ENCODE results near the gene TMEM116.
"Not testable (repeated sequence)": the region's sequence is repeated elsewhere in the genome, so short reads cannot be mapped to it uniquely, and the experiment has no call there.

TMEM116 gene

DNA sequence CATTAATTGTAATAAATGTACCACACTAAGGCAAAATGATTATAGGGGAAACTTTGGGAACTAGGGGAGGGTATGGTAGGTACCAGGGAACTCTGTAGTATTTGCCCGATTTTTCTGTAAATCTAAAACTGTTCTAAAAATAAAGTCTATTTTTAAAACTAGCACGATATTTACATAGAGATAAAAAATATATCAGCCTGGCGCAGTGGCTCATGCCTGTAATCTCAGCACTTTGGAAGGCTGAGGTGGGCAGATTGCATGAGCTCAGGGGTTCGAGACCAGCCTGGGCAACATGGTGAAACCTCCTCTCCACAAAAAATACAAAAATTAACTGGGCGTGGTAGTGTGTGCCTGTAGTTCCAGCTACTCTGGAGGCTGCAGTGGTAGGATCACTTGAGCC, 32.4 kb downstream of the TMEM116 start:
- no peak for DNase-seq (ENCODE audit: low read depth in 1 of 2, low spot score in 1 of 2)

DNA sequence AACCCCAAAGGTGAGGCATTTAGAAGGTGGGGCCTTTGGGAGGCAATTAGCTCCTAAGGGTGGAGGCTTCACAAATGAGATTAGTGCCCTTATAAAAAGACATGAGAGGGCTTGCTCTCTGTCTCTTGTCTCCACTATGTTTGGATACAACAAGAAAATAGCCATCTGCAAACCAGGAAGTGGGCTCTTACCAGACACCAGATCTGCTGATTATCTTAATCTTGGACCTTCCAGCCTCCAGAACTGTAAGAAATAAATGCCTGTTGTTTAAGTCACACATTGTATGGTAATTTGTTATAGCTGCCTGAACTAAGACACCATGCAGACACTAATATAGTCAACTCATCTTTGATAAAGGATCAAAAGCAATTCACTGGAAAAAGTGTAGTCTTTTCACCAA, 34.4 kb downstream of the TMEM116 start:
- no peak for DNase-seq (ENCODE audit: low read depth in 1 of 2, low spot score in 1 of 2)

DNA sequence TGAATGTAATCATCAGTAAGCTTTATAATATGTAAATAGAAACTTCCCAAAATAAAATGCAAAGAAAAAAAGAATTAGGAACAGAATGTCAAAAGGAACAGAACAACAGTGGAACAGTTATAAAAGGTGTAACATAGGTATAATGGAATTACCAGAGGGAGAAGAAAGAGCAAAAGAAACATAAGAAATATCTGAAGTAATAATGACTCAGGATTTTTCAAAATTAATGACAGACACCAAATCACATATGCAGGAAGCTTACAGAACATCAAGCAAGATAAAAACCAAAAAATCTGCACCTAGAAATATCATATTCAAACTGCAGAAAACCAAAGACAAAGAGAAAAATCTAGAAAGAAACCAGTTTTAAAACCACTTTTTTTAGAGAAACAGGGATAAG, 36.1 kb downstream of the TMEM116 start:
- DNase-seq (ENCODE audit: low read depth in 1 of 2, low spot score in 1 of 2): no peak

DNA sequence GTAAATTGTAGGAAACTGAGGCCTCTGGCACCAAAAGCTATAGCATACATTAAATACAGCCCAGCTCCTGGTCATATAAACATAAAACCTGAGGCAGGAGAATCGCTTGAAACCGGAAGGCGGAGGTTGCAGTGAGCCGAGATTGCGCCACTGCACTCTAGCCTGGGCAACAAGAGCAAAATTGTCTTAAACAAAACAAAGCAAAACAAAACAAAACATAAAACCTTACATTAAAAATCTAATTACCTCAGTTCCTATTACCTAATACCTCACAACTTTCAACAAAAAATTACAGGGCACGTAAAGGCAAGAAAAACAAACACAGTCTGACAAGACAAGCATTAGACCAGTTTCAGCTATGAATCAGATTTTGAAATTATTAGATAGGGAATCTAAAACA, 36.7 kb downstream of the TMEM116 start:
- DNase-seq (ENCODE audit: low read depth in 1 of 2, low spot score in 1 of 2): no peak

DNA sequence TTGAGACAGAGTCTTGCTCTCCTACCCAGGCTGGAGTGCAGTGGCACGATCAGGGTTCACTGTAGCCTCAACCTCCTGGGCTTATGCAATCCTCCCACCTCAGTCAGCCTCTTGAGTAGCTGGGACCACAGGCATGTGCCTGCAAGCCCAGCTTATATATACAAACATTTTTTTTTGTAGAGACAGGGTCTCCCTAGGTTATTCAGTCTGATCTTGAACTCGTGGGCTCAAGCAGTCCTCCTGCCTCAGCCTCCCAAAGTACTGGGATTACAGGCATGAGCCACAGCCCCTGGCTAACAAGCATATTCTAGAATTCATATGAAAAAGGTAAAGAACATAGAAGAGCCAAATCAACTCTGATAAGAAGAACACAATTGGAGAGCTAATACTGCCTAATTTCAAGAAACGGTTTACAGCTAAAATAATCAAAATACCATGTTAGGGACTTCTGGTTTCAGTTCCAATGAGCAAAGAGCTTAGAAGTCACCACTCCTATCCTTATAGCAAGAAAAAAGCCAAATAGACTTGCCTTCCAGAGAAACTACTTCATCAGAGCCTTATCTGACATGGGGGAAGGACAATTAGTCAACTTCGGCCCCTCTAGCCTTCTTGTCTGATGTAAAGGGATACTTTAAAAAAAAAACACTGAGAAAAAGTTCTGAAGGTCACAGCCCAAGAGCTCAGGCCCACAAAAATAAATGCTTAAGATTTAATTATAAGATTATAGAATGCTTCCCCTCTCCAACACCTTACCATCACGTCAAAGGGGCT, 37.6 kb downstream of the TMEM116 start:
- no peak for DNase-seq (ENCODE audit: low read depth in 1 of 2, low spot score in 1 of 2)

DNA sequence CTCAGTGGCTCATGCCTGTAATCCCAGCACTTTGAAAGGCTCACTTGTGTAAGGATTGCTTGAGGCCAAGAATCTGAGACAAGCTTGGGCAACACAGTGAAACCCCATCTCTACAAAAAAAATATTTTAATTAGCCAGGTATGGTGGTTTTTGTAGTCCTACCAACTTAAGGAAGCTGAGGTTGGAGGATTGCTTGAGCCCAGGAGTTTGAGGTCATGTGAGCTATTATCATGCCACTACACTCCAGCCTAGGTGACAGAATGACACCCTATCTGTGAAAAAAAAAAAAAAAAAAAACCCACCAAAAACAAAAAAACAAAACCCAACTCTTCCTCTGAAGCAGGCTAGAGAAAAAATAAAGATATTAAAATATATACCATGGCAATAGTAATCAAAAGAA, 41.2 kb downstream of the TMEM116 start:
- no peak for DNase-seq (ENCODE audit: low read depth in 1 of 2, low spot score in 1 of 2)

DNA sequence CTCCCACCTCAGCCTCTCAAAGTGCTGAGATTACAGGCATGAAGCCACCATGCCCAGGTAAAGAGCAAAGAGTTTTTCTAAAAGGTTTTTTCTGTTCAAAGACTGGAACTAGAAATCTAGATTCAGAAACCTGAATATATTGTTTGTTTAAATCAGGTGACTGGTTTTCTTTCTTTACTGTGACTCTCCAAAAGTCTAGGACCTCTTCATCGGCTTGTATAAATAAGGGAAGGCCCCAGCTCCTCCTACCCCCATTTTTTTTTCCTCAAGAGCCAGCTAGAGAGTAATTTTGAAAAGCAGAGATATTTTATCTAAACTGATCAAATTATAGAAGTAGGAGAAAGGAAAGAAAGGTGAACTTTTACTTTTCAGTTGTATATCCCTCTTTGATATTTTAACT, 48.0 kb downstream of the TMEM116 start:
- DNase-seq (ENCODE audit: low read depth in 1 of 2, low spot score in 1 of 2): no peak

DNA sequence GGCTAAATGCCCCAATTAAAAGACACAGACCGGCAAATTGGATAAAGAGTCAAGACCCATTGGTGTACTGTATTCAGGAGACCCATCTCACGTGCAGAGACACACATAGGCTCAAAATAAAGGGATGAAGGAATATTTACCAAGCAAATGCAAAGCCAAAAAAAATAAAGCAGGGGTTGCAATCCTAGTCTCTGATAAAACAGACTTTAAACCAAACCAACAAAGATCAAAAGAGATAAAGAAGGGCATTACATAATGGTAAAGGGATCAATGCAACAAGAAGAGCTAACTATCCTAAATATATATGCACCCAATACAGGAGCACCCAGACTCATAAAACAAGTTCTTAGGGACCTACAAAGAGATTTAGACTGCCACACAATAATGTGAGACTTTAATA, 53.4 kb downstream of the TMEM116 start:
- DNase-seq (ENCODE audit: low read depth in 1 of 2, low spot score in 1 of 2): not testable (repeated sequence)

DNA sequence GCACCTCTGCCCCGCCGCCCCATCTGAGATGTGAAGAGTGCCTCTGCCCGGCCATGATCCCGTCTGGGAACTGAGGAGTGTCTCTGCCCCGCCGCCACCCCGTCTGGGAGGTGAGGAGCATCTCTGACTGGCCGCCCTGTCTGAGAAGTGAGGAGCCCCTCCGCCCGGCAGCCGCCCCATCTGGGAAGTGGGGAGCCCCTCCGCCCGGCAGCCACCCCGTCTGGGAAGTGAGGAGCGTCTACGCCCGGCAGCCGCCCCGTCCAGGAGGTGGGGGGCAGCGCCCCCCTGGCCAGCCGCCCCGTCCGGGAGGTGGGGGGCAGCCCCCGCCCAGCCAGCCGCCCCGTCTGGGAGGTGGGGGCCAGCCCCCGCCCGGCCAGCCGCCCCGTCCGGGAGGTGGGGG, 55.7 kb downstream of the TMEM116 start:
- not testable (repeated sequence) for DNase-seq (ENCODE audit: low read depth in 1 of 2, low spot score in 1 of 2)

DNA sequence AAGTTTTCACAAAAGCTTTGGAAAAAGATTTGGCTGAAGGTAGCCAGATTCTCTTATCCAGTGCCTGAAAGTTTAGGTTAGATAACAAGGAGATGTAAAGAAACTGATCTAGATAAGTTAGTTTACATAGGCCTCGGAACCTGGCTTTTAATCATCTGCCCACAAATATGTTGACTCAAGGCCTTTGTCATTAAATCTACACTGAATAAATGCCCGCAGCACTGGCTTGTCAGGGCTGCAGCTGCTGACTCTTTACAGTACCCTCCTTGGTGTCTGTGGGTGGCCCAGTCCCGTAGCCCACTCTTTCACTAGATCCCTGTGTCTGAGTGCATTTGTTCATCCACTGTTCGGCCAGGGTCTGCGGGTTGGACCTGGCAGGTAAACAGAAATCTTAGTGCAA, 58.0 kb downstream of the TMEM116 start:
- DNase-seq (ENCODE audit: low read depth in 1 of 2, low spot score in 1 of 2): no peak

DNA sequence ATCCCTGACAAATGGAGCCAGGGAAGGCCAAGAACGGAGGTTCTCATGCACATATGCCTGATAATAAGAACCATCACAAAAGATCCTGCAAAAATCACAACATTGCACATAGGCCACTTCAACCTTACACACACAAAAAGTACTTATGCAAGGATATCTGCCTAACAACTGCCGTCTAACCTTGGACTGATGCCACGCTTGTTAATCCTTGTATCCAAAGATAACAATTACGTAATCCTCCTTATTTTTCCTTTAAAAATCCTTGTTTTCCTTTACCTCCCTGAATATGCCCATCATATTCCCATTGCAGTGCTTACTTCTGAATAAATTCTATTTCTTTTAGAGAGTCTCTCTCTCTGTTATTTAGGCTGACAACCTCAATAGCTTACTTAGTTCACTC, 59.5 kb downstream of the TMEM116 start:
- no peak for DNase-seq (ENCODE audit: low read depth in 1 of 2, low spot score in 1 of 2)

DNA sequence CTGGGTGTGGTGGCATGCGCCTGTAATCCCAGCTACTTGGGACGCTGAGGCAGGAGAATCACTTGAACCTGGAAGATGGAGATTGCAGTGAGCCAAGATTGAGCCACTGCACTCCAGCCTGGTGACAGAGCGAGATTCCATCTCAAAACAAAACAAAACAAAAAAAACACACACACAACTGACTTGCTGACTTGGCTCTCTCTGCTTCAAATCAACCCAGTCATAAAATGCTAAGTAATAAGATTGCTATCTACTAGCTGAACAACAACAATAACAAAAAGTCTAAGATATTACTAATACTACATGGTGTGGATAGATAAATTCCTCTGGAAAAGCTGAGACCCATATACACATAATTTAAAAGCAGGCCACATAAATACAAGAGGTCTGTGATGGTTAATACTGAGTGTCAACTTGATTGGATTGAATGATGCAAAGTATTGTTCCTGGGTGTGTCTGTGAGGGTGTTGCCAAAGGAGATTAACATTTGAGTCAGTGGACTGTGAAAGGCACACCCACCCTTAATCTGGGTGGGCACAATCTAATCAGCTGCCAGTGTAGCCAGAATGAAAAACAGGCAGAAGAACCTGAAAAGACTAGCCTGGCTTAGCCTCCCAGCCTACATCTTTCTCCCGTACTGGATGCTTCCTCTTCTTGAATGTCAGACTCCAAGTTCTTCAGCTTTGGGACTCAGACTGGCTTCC, 60.7 kb downstream of the TMEM116 start:
- not testable (repeated sequence) for DNase-seq (ENCODE audit: low read depth in 1 of 2, low spot score in 1 of 2)

DNA sequence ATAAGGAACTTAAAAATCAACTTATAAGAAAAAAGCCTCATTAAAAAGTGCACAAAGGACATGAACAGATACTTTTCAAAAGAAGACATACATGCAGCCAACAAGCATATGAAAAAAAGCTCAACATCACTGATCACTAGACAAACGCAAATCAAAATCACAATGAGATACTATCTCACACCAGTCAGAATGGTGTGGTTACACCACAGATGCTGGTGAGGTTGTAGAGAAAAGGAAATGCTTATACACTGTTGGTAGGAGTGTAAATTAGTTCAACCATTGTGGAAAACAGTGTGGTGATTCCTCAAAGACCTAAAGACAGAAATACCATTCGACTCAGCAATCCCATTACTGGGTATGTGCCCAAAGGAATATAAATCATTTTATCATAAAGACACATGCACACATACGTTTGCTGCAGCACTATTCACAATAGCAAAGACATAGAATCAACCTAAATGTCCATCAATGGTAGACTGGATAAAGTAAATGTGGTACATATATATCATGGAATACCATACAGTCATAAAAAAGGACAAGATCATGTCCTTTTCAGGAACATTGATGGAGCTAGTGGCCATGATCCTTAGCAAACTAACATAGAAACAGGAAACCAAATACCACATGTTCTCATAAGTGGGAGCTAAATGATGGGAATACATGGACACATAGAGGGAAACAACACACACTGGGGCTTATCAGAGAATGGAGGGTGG, 61.8 kb downstream of the TMEM116 start:
- DNase-seq (ENCODE audit: low read depth in 1 of 2, low spot score in 1 of 2): not testable (repeated sequence)

DNA sequence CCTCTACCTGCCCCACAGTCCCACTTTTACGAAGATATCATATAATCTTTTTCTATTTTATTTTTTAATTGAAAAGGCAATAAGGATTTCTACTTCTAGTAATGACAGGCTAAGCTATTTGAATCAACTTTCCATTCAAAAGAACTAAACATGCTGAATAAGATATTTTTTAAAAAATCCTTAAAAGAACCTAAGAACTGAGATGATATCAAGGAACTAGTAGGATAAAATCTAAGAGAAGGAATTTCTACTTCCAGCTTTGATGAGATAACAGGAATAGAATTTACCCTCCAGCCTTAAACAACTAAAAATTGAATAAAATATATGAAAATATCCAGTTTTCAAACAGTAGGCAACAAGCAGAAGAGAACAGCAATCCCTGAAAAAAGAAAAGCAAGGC, 69.0 kb downstream of the TMEM116 start:
- no peak for DNase-seq (ENCODE audit: low read depth in 1 of 2, low spot score in 1 of 2)

DNA sequence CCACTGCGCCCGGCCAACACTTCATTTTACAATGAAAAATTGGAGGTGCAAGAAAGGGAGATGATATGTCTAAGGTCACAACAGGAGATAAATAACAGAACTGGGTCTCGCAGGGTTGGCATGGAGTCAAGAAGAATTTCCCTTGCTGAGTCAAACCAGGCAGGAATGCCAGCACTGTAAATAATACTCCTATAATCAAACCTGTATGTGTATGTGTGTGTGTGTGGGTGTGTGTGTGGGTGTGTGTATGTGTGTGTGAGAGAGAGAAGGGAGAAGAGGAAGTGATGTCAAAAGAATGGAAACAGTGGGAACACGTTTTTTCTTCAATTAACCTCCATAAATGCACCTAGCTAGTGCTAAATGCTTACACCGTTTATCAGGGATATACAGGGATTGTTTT, 70.4 kb downstream of the TMEM116 start:
- DNase-seq (ENCODE audit: low read depth in 1 of 2, low spot score in 1 of 2): no peak

DNA sequence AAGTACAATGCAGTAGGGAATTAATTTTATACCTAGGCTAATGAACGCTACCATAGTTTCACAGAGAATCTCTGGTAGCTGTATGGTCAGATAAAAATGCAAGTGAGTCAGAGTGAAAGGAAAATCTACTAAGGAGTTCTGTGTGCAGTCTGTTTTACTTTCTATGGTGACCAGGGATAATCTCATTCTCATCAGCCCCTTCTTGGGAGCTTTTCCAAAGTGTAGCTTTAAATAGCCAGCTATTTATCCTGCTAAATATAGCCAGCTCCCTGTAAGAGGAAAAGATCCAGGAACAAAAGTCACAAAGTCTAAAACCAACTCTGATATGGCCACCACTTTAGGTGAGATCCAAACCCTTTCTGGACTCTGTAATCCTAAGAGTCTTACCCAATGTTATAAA, 75.5 kb downstream of the TMEM116 start:
- no peak for DNase-seq (ENCODE audit: low read depth in 1 of 2, low spot score in 1 of 2)

DNA sequence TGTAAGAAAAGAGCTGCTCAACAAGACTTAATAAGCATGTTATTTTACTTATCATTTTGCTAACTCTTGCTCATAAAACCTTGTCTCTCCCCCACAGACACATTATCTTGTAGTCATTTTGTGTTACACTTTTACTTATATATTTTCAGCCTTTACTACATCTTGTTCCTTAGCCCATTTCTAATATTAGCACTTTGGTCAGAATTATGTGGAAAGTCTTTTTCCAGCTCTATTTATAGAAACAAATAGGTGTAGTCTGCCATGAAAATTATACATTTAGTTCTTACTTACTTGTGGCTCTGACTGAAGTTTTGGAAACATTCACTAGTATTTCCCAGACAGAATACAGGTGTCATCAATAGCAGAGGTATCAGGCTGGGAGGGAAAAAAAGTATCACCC, 76.1 kb downstream of the TMEM116 start:
- no peak for DNase-seq (ENCODE audit: low read depth in 1 of 2, low spot score in 1 of 2)

DNA sequence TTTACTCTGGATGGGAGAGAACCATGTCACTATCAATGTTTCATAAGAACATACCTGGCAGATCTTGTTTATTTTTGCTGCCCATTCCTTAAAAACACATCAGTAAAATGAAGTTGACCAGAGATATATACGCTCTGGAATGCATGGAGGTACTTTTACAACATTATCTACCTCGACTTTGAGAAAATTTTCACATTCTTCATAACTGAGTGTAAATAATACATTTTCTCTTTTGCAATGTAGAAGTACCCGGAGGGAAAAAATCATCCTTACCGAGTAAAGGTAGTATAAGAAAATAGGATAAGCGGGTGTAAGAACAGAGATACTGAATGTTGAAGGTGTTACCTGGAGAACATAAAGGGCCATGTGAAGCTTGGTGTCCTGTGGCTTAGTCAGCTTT, 80.7 kb downstream of the TMEM116 start:
- DNase-seq (ENCODE audit: low read depth in 1 of 2, low spot score in 1 of 2): no peak

DNA sequence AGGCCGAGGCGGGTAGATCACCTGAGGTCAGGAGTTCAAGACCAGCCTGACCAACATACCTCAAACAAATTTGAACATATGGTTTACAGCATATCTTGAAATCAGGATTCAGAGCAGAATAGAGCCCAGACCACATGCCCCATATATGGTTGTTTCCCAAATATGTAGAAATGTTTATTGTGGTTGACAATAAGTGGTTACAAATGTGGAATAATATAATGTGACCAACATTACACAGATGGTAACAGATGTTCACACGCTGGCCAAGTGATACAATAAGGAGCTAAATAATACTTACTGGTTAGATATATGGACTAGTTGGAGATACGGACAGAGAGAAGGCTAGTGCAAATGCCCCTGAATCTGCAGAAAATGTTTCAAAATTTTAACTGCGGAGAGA, 85.6 kb downstream of the TMEM116 start:
- DNase-seq (ENCODE audit: low read depth in 1 of 2, low spot score in 1 of 2): no peak

DNA sequence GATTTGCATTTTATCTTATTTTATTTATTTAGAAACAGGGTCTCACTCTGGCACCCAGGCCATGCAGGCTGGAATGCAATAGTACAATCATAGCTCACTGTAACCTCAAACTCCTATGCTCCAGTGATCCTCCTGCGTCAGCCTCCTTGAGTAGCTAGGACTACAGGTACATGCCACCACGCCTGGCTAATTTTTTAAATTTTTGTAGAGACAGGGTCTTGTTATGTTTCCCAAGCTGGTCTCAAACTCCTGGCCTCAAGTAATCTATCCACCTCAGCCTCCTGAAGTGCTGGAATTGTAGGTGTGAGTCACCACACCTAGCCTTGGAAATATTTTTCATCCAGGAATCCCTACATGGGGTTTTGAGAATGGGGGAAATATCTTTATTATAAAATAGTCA, 86.3 kb downstream of the TMEM116 start:
- no peak for DNase-seq (ENCODE audit: low read depth in 1 of 2, low spot score in 1 of 2)

DNA sequence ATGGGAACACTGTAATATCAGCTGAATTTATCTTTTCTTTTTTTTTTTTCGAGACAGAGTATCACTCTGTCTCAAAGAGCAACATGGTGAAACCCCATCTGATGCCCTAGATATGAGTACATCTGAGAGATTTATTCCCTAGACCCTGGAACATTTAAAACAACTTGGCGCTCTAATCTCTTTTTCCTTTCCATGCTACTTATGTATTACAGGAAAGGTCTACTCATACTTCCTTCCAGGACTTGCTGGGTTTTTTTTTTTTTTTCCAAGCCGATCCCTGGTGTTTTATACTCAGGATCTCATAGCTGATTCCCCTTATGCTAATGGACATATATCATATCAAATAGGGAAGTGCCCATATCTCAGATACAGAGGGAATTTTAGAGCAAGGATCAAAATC, 87.8 kb downstream of the TMEM116 start:
- no peak for DNase-seq (ENCODE audit: low read depth in 1 of 2, low spot score in 1 of 2)

DNA sequence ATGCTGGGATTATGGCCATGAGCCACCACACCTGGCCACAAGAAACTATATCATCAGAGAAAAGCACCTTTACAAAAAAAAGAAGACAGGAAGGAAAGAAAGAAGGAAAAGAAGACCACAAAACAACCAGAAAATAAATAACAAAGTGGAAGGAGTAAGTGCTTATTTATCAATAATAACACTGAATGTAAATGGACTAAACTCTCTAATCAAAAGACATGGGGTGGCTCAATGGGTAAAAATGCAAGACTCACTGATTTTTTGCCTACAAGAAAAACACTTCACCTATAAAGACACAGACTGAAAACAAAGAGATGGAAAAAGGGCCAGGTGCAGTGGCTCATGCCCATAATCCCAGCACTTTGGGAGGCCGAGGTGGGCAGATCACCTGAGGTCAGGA, 105.2 kb downstream of the TMEM116 start:
- DNase-seq (ENCODE audit: low read depth in 1 of 2, low spot score in 1 of 2): no peak
